Measurements from ENCODE around the gene KLK6.
"Not testable (repeated sequence)": the region's sequence is repeated elsewhere in the genome, so short reads cannot be mapped to it uniquely, and the experiment has no call there.

Gene KLK6

GRCh38 chr19:51001515-51001914 lies 32.1 kb upstream of the KLK6 start, which contains the start of gene KLK8:
TSS of gene KLK8 (minus strand) at chr19:51001604. CDS start at chr19:51001167, 437 bp downstream.
- ATAC-seq (no peak), DNase-seq (no peak)
- Mint-ChIP-seq H3K27me3 (peaks cover 75% of the 10 kb centered on the region), H3K27ac (no peak within 1 kb of the TSS), H3K4me3 (no peak within 1 kb of the TSS), H3K9me3 (no peaks in the 10 kb centered on the region), H3K4me1 (no peaks in the 10 kb centered on the region)

- H3K9me3 Mint-ChIP-seq, result no peaks in the 10 kb centered on the region
- no peak for ATAC-seq
- H3K4me3 Mint-ChIP-seq, result no peak overlapping the region
- H3K4me1 Mint-ChIP-seq, result no peaks in the 10 kb centered on the region
- H3K27me3 Mint-ChIP-seq, result peaks cover 70% of the 10 kb centered on the region
- DNase-seq, result no peak
- no peak overlapping the region for H3K27ac Mint-ChIP-seq
These were observed 31.6 kb upstream of the KLK6 start for GRCh38 chr19:51000981-51001380.

DNA sequence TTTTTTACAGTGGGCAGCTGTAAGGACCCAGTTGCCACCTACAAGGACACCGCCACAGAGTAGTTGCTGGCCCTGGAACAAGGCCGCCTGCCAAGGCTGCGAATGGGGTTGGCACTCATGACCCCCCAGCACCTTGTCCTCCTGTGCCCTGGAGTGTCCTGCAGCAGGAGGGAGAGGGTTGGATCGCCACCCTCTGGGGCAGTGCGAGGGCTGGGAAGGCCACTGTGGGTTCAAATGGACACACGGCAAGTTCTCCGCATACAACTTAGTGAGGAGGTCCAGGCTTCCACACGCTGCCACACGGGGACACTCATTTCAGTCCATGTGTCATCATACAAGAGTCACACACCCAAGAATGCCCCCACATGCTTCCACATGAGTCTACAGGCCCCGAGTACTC lies 31.0 kb upstream of the KLK6 start:
- DNase-seq, result no peak
- Mint-ChIP-seq H3K27ac (no peak overlapping the region), H3K4me3 (no peak overlapping the region), H3K4me1 (no peaks in the 10 kb centered on the region), H3K9me3 (no peaks in the 10 kb centered on the region), H3K27me3 (peaks cover 68% of the 10 kb centered on the region)
- no peak for ATAC-seq

DNA sequence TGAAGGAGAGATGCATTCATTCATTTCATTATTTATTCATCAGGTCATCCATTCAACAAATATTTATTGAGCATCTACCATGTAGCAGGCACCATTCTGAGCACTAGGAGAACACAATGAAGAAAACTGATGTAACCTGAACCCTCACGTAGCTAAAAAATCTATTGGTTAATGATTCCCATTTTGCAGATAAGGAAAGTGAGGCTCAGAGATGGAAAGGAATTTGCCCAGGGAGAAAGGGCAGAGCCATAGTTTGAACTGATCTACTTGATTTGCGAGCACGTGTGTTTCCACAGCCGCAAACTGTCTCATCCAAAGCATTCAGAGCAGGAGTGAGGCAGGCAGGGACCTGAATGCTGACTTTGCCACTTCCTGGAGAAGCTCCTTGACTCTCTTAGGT lies 29.3 kb upstream of the KLK6 start:
- DNase-seq, result no peak
- peaks cover 56% of the 10 kb centered on the region for H3K27me3 Mint-ChIP-seq
- no peaks in the 10 kb centered on the region for H3K4me1 Mint-ChIP-seq
- H3K9me3 Mint-ChIP-seq, result no peaks in the 10 kb centered on the region
- no peak overlapping the region for H3K27ac Mint-ChIP-seq
- no peak overlapping the region for H3K4me3 Mint-ChIP-seq
- no peak for ATAC-seq

- Mint-ChIP-seq H3K9me3 (no peaks in the 10 kb centered on the region), H3K27ac (no peak overlapping the region), H3K27me3 (peaks cover 50% of the 10 kb centered on the region), H3K4me1 (no peaks in the 10 kb centered on the region), H3K4me3 (no peak overlapping the region)
- ATAC-seq, result no peak
- no peak for DNase-seq
These were observed 28.7 kb upstream of the KLK6 start for GRCh38 chr19:50998061-50998460.

GRCh38 chr19:50994129-50994528 lies 24.7 kb upstream of the KLK6 start:
- Mint-ChIP-seq H3K4me3 (no peak overlapping the region), H3K27me3 (peaks cover 36% of the 10 kb centered on the region), H3K4me1 (no peaks in the 10 kb centered on the region), H3K27ac (no peak overlapping the region), H3K9me3 (peaks cover 0 to 8% of the 10 kb centered on the region in 2 donors)
- ATAC-seq (no peak), DNase-seq (no peak)

DNA sequence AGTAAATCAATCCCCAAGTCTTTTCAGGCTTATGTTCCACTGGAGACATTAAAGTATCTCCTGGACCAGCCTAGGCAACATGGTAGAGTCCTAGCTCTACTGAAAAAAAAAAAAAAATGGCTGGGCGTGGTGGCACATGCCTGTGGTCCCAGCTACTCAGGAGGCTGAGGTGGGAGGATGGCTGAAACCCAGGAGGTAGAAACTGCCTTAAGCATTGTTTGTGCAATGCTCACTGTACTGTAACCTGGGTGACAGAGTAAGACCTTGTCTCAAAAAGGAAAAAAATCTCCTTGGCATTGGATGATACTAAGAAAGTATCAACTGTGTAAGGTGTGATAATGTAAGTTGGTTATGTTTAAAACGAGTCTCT lies 23.3 kb upstream of the KLK6 start:
- DNase-seq (no peak), ATAC-seq (no peak)
- Mint-ChIP-seq H3K9me3 (peaks cover 0 to 8% of the 10 kb centered on the region in 2 donors), H3K27me3 (peaks cover 34% of the 10 kb centered on the region), H3K27ac (no peak overlapping the region), H3K4me3 (no peak overlapping the region), H3K4me1 (no peaks in the 10 kb centered on the region)

DNA sequence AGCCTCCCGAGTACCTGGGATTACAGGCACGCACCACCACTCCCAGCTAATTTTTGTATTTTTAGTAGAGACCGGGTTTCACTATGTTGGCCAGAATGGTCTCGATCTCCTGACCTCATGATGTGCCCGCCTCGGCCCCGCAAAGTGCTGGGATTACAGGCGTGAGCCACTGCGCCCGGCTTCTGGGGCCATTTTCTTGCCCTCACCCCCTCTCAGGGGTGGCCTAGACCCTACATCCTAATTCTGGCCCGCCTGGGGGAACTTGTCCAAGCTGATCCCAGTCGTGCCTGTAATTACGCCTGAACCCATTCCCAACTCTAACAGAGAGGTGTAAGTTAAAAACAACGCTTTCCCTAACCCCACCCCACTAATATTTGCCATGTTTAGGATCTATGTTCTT lies 15.0 kb upstream of the KLK6 start:
- DNase-seq, H3K4me1 Mint-ChIP-seq, ATAC-seq, H3K9me3 Mint-ChIP-seq, H3K4me3 Mint-ChIP-seq: not testable (repeated sequence)
- Mint-ChIP-seq H3K27ac (peak overlapping the region in 1 of 2 donors; percentile 4), H3K27me3 (peaks cover 80% of the 10 kb centered on the region)

DNA sequence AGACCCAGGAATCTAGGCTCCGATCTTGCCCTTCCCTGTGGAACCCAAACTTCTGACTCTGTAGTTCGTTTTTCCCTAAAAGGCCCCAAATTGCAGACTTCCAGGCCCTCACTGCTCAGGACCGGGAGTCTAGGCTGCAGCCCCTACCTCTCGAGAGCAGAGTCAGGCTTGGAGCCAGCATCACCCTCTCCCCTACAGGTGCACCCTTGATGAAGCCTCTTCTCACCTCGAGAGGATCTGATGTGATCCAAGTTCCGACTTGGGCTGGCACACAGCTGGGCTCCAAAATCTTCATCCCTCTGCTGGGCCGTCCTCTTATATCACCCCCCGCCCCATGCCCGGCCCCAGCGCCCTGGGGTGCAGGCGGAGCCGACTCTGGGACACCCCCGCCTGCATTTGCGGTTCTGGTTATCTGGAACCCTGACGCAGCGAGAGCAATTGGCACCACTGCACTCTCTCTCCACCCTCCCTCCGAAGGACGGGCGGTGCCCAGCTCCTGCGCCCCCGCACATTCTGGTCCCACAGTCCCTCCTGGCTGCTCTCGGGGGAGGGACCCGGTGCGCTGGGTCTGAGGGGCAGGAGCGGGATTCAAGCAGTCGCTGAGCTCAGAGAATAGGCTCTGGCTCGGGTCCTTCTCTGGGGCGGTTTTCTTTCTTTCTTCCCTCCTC lies 14.4 kb upstream of the KLK6 start, which contains the start of gene KLK7:
KLK7 (minus strand) TSS at position 293 of the 668 bp plus-strand sequence. CDS start 1,518 bp downstream, outside the sequence.
- H3K27ac Mint-ChIP-seq, result peak within 1 kb of the TSS in 1 of 2 donors; percentile 4
- peaks cover 84% of the 10 kb centered on the region for H3K27me3 Mint-ChIP-seq
- no peak within 1 kb of the TSS for H3K4me3 Mint-ChIP-seq
- ATAC-seq (no peak), DNase-seq (no peak)
- H3K9me3 Mint-ChIP-seq, result no peaks in the 10 kb centered on the region
- H3K4me1 Mint-ChIP-seq, result no peaks in the 10 kb centered on the region

DNA sequence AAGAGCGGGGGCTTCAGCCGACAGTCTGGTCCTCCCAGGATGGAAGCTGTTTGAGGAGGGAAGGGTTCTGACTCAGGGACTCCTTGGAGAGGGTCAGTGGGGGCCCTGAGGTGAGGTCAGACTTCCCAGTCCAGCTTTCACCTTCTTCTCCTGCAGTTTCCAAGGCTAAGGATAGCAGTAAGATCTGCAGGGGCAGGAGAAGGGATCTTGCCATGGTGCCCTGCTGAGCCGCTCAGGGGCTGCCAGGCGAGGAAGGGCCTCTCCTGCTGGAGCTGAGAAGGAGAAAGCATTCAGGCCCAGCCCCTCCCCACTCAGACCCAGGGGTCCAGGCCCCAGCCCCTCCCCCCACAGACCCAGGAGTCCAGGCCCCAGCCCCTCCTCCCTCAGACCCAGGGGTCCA lies 12.8 kb upstream of the KLK6 start:
- Mint-ChIP-seq H3K4me3 (no peak overlapping the region), H3K27me3 (peaks cover 84% of the 10 kb centered on the region)
- ATAC-seq, result no peak

DNA sequence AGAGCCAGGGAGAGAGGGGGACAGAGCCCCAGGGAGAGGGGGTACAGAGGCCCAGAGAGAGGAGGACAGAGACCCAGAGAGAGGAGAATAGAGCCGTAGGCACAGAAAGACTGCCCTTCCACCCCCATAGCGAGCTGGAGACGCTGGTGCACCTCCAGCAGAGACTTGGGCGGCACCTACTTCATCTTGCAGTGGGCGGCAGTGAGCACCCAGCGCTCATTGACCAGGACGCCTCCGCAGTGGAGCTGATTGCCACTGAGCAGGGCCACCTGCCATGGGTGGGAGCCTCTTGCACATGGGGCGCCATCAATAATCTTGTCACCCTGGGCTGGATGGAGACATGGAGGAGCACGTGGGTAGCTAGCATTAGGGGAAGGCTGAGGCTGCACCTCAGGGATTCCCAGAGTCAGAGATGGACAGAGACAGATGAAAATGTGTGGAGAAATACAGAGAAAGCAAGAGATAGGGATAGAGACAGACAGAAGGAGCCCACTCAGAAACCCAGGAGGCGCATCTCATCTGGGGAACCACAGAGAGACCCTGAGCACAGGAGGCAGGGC lies 12.3 kb upstream of the KLK6 start:
- DNase-seq (no peak), ATAC-seq (no peak)
- H3K4me3 Mint-ChIP-seq, result no peak overlapping the region
- no peaks in the 10 kb centered on the region for H3K9me3 Mint-ChIP-seq
- peaks cover 83% of the 10 kb centered on the region for H3K27me3 Mint-ChIP-seq
- H3K27ac Mint-ChIP-seq, result no peak overlapping the region
- H3K4me1 Mint-ChIP-seq, result no peaks in the 10 kb centered on the region

More for the DNA sequence above, 12.8 kb upstream of the KLK6 start:
- H3K27ac Mint-ChIP-seq, result no peak overlapping the region
- no peaks in the 10 kb centered on the region for H3K9me3 Mint-ChIP-seq
- H3K4me1 Mint-ChIP-seq, result no peaks in the 10 kb centered on the region
- no peak for DNase-seq

- Mint-ChIP-seq H3K4me3 (no peak overlapping the region), H3K4me1 (no peaks in the 10 kb centered on the region), H3K27ac (no peak overlapping the region), H3K9me3 (no peaks in the 10 kb centered on the region), H3K27me3 (peaks cover 84% of the 10 kb centered on the region)
- no peak for ATAC-seq
- no peak for DNase-seq
These were observed 10.8 kb upstream of the KLK6 start for GRCh38 chr19:50980208-50980607.

DNA sequence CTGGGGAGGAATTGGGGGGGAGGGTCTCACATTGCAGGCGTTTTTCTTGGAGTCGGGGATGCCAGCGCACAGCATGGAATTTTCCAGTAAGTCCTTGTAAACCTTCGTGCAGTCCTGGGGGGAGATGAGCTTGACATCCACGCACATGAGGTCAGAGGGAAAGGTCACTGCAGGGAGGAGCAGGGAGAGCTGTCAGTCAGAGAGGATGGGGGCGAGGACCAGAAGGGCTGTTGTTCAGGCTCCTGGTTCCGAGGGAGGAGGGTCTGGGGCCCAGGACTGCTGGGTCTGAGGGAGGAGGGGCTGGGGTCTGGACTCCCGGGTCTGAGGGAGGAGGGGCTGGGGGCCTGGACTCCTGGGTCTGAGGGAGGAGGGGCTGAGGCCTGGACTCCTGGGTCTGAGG lies 10.4 kb upstream of the KLK6 start:
- H3K4me1 Mint-ChIP-seq, result no peaks in the 10 kb centered on the region
- H3K9me3 Mint-ChIP-seq, result no peaks in the 10 kb centered on the region
- peaks cover 79% of the 10 kb centered on the region for H3K27me3 Mint-ChIP-seq
- no peak overlapping the region for H3K4me3 Mint-ChIP-seq
- ATAC-seq (no peak), DNase-seq (no peak)
- no peak overlapping the region for H3K27ac Mint-ChIP-seq

GRCh38 chr19:50978772-50979390 lies 9.5 kb upstream of the KLK6 start:
- Mint-ChIP-seq H3K4me3 (no peak overlapping the region), H3K27me3 (peaks cover 78% of the 10 kb centered on the region), H3K27ac (no peak overlapping the region), H3K4me1 (no peaks in the 10 kb centered on the region), H3K9me3 (no peaks in the 10 kb centered on the region)
- DNase-seq, result no peak
- no peak for ATAC-seq

DNA sequence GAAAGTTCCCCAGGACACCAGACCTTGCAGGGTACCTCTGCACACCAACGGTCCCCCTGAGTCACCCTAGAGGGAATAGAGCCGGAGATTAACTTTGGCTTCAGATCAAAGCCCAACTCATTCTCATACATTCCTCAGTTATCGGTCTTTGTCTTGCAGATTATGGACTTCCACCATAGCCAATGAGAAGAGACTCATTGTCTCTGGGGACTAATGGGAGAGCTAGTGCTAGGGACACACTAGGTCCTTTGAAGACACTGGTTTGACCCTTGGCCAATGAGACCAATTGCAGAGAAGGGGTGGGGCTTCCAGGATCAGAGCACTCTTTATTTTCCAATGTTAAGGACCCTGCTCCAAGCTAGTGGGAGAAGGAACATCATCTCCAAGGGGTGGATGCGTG lies 8.2 kb upstream of the KLK6 start:
- peaks cover 79% of the 10 kb centered on the region for H3K27me3 Mint-ChIP-seq
- no peak for ATAC-seq

DNA sequence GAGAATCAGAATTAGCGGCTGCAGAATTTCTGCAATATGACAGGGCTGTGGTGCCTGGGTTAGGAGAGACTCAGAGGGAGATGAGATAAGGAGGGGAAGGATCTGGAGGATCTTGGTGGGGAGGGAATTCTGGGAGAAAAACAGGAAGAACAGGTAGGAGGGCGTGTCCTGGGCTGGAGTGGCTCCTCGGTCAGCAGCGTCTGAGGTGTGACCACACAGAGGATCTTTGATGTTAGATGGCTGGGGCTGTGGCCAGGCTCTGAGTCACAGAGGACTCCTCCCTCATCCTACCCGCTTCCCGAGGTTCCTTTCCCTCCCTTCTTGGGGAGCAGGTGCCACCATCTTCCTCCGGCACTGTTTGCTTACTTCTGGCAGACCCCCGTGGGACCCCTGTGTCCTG lies 6.4 kb upstream of the KLK6 start:
- Mint-ChIP-seq H3K9me3 (no peaks in the 10 kb centered on the region), H3K27me3 (peaks cover 78% of the 10 kb centered on the region)
- DNase-seq, result no peak

More for the DNA sequence above, 8.2 kb upstream of the KLK6 start:
- Mint-ChIP-seq H3K27ac (no peak overlapping the region), H3K4me1 (no peaks in the 10 kb centered on the region), H3K4me3 (no peak overlapping the region), H3K9me3 (no peaks in the 10 kb centered on the region)
- DNase-seq, result no peak

More for the DNA sequence above, 6.4 kb upstream of the KLK6 start:
- H3K27ac Mint-ChIP-seq, result no peak overlapping the region
- ATAC-seq, result no peak
- no peaks in the 10 kb centered on the region for H3K4me1 Mint-ChIP-seq
- H3K4me3 Mint-ChIP-seq, result no peak overlapping the region
